ENCODE results near the gene GRIN2C.

GRIN2C gene

GRCh38 chr17:74863420-74864296 is 4.0 kb upstream of the GRIN2C start:
- DNase-seq, result no peak

GRCh38 chr17:74862919-74863318 is 3.2 kb upstream of the GRIN2C start:
- no peak for DNase-seq

DNA sequence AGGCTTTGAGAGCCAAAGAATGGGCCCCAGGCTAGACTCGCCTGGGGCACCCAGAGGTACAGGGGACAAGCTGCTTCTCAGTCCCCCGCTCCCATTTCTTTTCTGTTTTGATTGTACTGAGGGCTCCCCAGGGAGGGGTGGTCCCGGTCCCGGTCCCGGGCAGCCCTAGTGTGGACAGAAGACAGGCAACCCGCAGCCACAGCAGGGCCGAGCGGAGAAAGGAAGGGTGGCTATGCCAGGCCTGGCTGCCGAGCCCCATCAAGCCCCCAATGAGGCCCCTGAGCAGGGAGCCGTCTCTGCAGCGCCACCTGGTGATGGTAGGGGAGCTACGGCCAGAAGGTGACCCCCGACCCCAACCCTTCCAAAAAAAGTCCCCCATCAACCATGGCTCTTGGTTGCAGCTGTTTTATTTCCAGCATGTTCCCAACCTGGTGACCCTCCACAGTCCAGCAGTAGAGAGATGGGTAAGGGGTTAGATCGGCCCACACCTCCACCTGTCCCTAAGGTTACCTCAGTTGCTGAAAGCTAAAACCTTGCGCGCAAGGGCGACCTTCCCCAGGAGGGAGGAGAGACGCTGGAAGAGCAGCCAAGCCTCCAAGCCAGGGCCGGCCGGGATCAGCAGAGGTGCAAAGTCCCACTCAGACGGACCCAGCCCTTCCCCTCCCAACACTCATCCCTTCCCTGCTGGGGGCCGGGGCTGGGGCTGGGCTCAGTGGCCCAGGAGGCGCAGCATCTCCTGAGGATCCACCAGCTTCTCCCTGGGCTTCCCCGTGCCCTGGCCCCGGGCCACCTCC is 2.6 kb upstream of the GRIN2C start:
- DNase-seq, result peak; percentile 38

- DNase-seq, result no peak
Measured at GRCh38 chr17:74861662-74862107, 2.0 kb upstream of the GRIN2C start.

GRCh38 chr17:74860872-74861661 is 1.4 kb upstream of the GRIN2C start:
- no peak for DNase-seq

DNA sequence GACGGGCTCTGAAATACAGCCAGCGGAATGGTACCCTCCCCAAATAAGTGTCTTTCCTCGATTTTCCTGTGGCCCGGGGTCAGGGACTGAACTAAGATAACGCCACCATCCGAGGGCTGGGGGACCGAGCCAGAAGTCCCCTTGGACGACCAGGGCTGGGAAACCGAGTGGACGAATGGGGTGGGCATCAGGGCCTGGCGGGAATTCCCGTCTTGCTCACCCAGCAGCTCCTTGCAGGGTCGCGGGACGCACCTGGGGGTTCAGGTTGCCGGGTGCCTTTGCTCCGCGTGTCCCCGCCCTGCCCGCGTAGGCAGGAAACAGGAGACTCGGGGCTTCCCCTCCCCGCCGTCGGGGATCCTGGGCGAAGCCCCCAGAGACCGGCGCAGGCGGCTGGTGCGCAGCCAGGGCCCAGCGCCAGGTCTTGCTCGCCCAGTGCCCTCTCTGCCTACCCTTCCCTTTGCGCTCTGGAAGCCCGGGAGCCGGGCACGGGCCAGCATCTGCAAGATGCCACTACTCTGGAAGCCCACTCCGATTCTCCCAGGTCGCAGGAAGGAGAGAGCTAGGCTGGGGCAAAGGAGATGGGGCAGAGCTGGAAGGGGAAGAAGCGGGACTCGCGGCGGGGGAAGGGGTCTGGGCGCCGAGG is 665 bp upstream of the GRIN2C start:
- no peak for DNase-seq

DNA sequence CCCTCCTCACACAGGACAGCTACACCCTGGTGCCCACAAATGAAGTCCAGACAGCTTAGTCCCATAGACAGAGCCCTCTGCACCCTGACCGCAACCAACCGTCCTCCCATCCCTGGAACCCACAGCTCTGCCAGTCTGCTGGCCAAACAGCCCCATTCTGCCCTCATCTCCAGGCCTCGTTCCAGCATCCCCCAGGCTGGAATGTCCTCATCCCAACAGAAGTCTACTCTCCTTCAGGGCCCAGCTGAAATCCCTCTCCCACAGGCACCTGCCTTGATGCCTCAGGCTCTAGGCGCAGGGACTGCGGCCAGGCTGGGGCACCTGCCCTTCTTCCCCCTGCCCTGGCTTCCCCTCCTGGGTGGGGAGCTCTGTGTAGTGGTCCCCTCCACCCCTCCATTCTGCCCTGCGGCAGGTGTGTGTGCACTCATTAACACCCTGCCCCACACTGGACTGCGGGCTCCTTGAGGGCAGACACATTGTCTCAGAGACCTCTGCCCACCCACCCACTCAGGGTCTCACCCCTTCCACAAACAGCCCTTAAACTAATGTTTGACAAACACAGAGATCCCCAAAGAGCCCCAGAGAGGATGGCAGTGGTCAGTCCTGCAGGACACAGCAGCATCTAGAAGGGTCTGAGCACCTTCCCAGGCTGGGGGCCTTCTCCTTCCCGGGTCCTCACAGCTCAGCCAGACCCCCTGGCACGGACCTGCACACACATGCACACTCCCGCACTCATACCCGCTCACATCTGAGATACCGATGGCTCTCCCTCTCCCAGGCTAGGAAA is 820 bp downstream of the GRIN2C start:
- no peak for DNase-seq

DNA sequence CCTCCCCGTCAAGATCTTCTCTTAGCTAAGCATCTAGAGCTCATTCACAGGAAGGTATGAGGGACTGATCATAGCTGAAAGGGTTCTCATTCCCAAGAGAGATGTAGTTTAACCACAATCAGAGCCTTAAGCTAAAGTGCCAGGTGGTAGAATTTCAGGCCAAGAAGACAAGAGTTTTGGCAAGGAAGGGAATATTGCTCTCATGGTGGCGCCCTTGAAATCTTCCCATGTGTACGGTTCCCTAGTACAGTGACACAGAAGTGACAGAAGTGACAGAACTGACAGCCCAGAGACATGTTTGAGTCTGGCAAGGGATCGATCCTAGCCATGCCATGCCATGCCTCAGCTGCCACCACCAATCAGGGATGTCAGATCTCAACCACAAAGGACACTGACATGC is 2.5 kb downstream of the GRIN2C start:
- DNase-seq, result no peak

- DNase-seq, result no peak
Measured at GRCh38 chr17:74856112-74856511, 3.6 kb downstream of the GRIN2C start.

DNA sequence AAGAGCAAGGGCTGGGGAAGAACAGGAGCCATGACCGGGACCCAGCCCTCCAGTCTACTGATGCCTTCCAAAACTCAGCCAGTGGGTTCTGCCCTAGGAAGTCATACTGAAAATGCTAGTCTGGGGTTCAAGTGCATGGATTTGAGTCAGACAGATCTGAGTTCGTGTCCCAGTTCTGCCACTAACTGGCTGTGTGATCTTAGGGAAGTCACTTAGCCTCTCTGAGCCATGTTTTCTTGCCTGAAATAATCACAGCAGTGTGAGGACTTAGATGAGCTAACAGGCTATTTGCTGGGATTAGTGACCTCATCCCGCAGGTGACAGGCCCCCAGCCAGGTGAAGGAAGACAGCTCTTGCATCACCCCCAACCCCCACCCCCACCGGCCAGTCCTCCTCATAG is 4.4 kb downstream of the GRIN2C start:
- DNase-seq, result no peak

- DNase-seq, result no peak
Measured at GRCh38 chr17:74854792-74855191, 4.9 kb downstream of the GRIN2C start.

GRCh38 chr17:74853669-74854068 is 6.0 kb downstream of the GRIN2C start:
- DNase-seq, result no peak

DNA sequence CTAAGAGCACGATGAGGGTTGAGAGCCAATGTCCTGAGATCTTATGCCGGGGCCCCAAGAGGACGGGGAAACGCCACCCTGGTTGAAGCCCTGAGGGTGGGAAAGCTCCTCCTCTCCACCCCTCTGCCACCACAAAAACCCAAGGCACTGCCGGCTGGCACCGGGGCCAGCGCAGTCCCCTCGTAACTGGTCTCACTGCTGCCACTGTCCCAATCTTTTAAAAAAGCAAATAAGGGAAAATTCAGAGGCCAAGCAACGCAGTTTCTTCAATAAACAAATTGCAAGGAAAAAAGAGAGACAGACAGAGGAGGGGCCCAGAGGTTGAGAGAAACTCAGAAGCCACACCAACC is 6.7 kb downstream of the GRIN2C start:
- no peak for DNase-seq

- peak; percentile 21 for DNase-seq
Measured at GRCh38 chr17:74852237-74853047, 7.2 kb downstream of the GRIN2C start.

- no peak for DNase-seq
Measured at GRCh38 chr17:74851612-74852236, 8.0 kb downstream of the GRIN2C start.

GRCh38 chr17:74850914-74851313 is 8.8 kb downstream of the GRIN2C start:
- no peak for DNase-seq

GRCh38 chr17:74850310-74850709 is 9.4 kb downstream of the GRIN2C start:
- no peak for DNase-seq

- no peak for DNase-seq
Measured at GRCh38 chr17:74848656-74849399, 10.9 kb downstream of the GRIN2C start.

DNA sequence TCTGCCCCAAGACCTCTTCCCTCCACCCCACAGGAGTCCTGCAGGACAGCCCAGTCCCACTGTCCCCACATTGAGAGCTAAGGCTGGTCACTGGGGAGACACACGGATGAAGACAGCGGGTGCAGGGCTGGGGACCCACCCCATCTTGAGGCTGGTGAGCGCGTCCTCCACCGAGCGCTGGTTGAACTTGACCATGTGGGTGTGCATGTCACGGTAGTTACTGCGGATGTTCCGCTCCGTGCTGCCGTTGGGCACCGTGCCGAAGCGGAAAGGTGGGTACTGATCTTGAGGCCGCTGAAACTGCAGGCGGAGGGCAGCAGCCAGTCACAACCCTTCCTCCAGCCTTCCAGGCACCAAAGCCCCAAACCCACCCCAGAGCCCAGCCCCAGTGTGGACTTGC is 13.1 kb downstream of the GRIN2C start:
- DNase-seq, result no peak

GRCh38 chr17:74843352-74843627 is 16.4 kb downstream of the GRIN2C start:
- no peak for DNase-seq
